Natural killer cell (primary cell): ENCODE results near the gene UTS2R. TPM values are rescaled to one million over a fixed set of nuclear protein-coding genes. Genes with fewer than 3 reads are reported as not detected.

Experiments used
- ATAC-seq, 3 donors: fragments of 150-1000 bp in 2 of 3; fragments of 200-7000 bp in 1 of 3; cut with Tn5 transposase; 1 replicate in 1 of 3; 2 replicates in 2 of 3; pipeline ENCODE4 v1.10.0; 2021; ENCODE audit warnings: mild to moderate bottlenecking in 2 of 3, moderate library complexity in 2 of 3
- DNase-seq, 2 donors: peaks; one replicate each; pipeline versions ENCODE4 v3.0.0 to v3.0.0-alpha.2; 2013 to 2021; ENCODE audit warnings: mixed read lengths in 1 of 2
- H3K27ac ChIP-seq: one replicate; pipeline ENCODE4 v1.5.1; 2013; ENCODE audit warnings: mild to moderate bottlenecking, low read length
- H3K27me3 ChIP-seq: one replicate; pipeline ENCODE4 v1.6.1; 2013; ENCODE audit warnings: low read length; ENCODE audit not compliant: control insufficient read depth, insufficient read depth
- H3K36me3 ChIP-seq: one replicate; pipeline ENCODE4 v1.6.1; 2013; ENCODE audit warnings: low read length; ENCODE audit not compliant: control insufficient read depth, insufficient read depth
- H3K4me1 ChIP-seq: one replicate; pipeline ENCODE4 v1.6.1; 2013; ENCODE audit warnings: low read length; ENCODE audit not compliant: control insufficient read depth, insufficient read depth
- H3K4me3 ChIP-seq: one replicate; pipeline ENCODE4 v1.5.1; 2013; ENCODE audit warnings: low read length
- H3K9me3 ChIP-seq: one replicate; pipeline ENCODE4 v1.6.1; 2013; ENCODE audit warnings: low read length; ENCODE audit not compliant: control insufficient read depth, insufficient read depth
- H3K27ac Mint-ChIP-seq, 2 donors: one replicate each; pipeline ENCODE4 v1.8.0; 2022; ENCODE audit warnings: mild to moderate bottlenecking in 2 of 2, mixed read lengths in 2 of 2, moderate library complexity in 1 of 2
- H3K27me3 Mint-ChIP-seq, 2 donors: one replicate each; pipeline ENCODE4 v1.8.0; 2022; ENCODE audit warnings: low read depth in 2 of 2, mixed read lengths in 2 of 2
- H3K36me3 Mint-ChIP-seq: one replicate; pipeline ENCODE4 v1.8.0; 2022; ENCODE audit warnings: mixed read lengths
- H3K4me1 Mint-ChIP-seq, 2 donors: one replicate each; pipeline ENCODE4 v1.8.0; 2022; ENCODE audit warnings: mixed read lengths in 2 of 2
- H3K4me3 Mint-ChIP-seq: one replicate; pipeline ENCODE4 v1.8.0; 2022; ENCODE audit warnings: mild to moderate bottlenecking, moderate library complexity, mixed read lengths
- H3K9me3 Mint-ChIP-seq, 2 donors: one replicate each; pipeline ENCODE4 v1.8.0; 2022; ENCODE audit warnings: mixed read lengths in 2 of 2
- WGBS: methylation state at CpG from one replicate; pipeline ENCODE4 v1.1.7; 2013; ENCODE audit warnings: missing lambda C conversion rate; ENCODE audit not compliant: insufficient coverage; 5-methylcytosine and 5-hydroxymethylcytosine counted together
- intact Hi-C: fragments of 100-400 bp; cut with micrococcal nuclease; formaldehyde crosslinking; loops from one replicate; pipeline ENCODE4 v1.14.2; 2022
- total RNA-seq, 4 donors: library from RNA; stranded (reverse); fragments of 120-200 nt in 1 of 4; gene quantifications; one replicate each; pipeline versions ENCODE4 v1.2.3 to v1.2.4, GENCODE V29; 2013 to 2022
- TF ChIP-seq, protein P1 (sequence below): fragments of 200-600 bp; IDR thresholded peaks from one replicate; pipeline ENCODE4 v1.8.0; 2022; ENCODE audit warnings: antibody characterized with exemption

Gene UTS2R
- total RNA-seq, 3 donors from 2014 or later (not counting 1 experiment from before 2014, with no cell fraction given): 0.28 TPM; not detected in 2

GRCh38 chr17:82397449-82398335, 26.1 kb downstream of the UTS2R start:
- WGBS: 94% methylated on average over 38 of the region's 38 CpGs
- Mint-ChIP-seq H3K4me1 (peaks cover 13 to 14% of the 10 kb centered on the region in 2 donors), H3K27ac (no peak overlapping the region), H3K4me3 (no peak overlapping the region), H3K27me3 (no peaks in the 10 kb centered on the region), H3K36me3 (no peaks in the 10 kb centered on the region), H3K9me3 (no peaks in the 10 kb centered on the region)
- ATAC-seq (no peak), DNase-seq (no peak)
- no peaks in the 10 kb centered on the region for H3K27me3 ChIP-seq
- TF ChIP-seq, protein P1, sequence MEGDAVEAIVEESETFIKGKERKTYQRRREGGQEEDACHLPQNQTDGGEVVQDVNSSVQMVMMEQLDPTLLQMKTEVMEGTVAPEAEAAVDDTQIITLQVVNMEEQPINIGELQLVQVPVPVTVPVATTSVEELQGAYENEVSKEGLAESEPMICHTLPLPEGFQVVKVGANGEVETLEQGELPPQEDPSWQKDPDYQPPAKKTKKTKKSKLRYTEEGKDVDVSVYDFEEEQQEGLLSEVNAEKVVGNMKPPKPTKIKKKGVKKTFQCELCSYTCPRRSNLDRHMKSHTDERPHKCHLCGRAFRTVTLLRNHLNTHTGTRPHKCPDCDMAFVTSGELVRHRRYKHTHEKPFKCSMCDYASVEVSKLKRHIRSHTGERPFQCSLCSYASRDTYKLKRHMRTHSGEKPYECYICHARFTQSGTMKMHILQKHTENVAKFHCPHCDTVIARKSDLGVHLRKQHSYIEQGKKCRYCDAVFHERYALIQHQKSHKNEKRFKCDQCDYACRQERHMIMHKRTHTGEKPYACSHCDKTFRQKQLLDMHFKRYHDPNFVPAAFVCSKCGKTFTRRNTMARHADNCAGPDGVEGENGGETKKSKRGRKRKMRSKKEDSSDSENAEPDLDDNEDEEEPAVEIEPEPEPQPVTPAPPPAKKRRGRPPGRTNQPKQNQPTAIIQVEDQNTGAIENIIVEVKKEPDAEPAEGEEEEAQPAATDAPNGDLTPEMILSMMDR: no peak
- H3K4me3 ChIP-seq: no peak overlapping the region
- H3K9me3 ChIP-seq: no peaks in the 10 kb centered on the region
- intact Hi-C loops: no loop called here
- peaks cover 23% of the 10 kb centered on the region for H3K4me1 ChIP-seq
- no peak overlapping the region for H3K27ac ChIP-seq
- H3K36me3 ChIP-seq: peaks cover 6% of the 10 kb centered on the region

DNA sequence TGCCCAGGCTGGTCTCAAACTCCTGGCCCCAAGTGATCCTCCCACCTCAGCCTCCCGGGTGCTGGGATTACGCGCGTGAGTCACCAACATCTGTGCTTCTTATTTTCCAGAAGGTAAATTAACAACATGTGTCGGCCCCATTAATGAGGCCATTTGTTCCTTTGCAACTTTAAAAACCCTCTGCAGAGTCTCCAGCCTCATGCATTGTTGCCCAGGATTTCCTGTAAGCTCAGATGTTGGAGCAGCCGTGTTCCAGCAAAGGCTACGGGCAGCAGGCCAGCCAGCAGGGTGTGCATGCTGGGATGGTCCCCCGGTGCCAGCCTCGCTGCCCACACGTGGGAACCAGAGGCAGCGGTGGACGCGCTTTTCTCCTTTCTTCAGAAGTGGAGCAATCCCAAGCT, 27.5 kb downstream of the UTS2R start:
- H3K9me3 ChIP-seq: no peaks in the 10 kb centered on the region
- Mint-ChIP-seq H3K27ac (no peak overlapping the region), H3K4me3 (no peak overlapping the region), H3K4me1 (peaks cover 13 to 18% of the 10 kb centered on the region in 2 donors), H3K27me3 (no peaks in the 10 kb centered on the region), H3K9me3 (no peaks in the 10 kb centered on the region), H3K36me3 (no peaks in the 10 kb centered on the region)
- H3K4me3 ChIP-seq: no peak overlapping the region
- WGBS: 90% methylated on average over 13 of the region's 13 CpGs
- ATAC-seq (no peak), DNase-seq (no peak)
- intact Hi-C loops: no loop called here
- H3K36me3 ChIP-seq: peaks cover 7% of the 10 kb centered on the region
- H3K27ac ChIP-seq: no peak overlapping the region
- H3K4me1 ChIP-seq: peaks cover 23% of the 10 kb centered on the region
- H3K27me3 ChIP-seq: no peaks in the 10 kb centered on the region
- TF ChIP-seq, protein P1: no peak

DNA sequence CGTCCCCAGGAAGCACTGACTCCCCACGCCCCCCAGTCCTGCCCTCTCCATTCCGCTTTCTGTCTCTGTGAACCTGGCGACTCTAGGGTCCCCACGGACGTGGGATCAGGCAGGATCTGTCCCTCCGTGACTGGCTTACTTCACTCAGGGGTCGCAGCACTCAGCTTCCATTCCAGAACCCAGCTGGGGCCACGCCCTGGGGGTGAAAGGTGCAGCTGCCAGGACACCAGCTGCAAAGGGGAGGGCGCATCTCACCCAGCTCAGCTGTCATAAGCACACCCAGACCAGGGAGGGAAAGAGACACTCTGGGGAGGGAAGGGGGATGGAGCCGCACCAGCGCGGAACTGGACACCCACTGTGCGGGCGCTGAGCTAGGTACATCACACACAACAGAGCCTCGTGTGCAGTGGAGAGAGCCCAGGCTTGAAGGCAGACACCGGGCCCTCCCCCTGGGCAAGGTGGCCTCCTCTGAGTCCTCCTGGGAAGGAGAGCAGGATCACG, 28.1 kb downstream of the UTS2R start:
- Histone ChIP-seq H3K4me1 (peaks cover 23% of the 10 kb centered on the region), H3K4me3 (no peak overlapping the region), H3K27me3 (no peaks in the 10 kb centered on the region), H3K36me3 (peaks cover 10% of the 10 kb centered on the region), H3K9me3 (no peaks in the 10 kb centered on the region), H3K27ac (no peak overlapping the region)
- Mint-ChIP-seq H3K36me3 (no peaks in the 10 kb centered on the region), H3K4me3 (no peak overlapping the region), H3K4me1 (peaks cover 13 to 18% of the 10 kb centered on the region in 2 donors), H3K9me3 (no peaks in the 10 kb centered on the region), H3K27me3 (no peaks in the 10 kb centered on the region), H3K27ac (no peak overlapping the region)
- ATAC-seq (no peak), DNase-seq (no peak)
- TF ChIP-seq, protein P1: no peak
- WGBS: 93% methylated on average over 18 of the region's 18 CpGs
- intact Hi-C loops: no loop called here
